ENCODE measurements around the gene ZNF398. TPM values are rescaled to one million over a fixed set of nuclear protein-coding genes. Genes with fewer than 3 reads are reported as not detected.
A peak's percentile ranks its signal among the peaks of the same experiment; 100 is the strongest.

ZNF398 gene
- total RNA-seq, 6 donors from 2014 or later, result 12.2 to 40.9 (median 29.0) TPM

- no peak for ATAC-seq (ENCODE audit: low FRiP score in 2 of 2)
- H3K4me1 ChIP-seq, result no peaks in the 10 kb centered on the region
- H3K36me3 ChIP-seq, result no peaks in the 10 kb centered on the region
- WGBS, 2 donors, result 60 to 67% methylated on average over 12 of the region's 12 CpGs
- no peaks in the 10 kb centered on the region for H3K27me3 ChIP-seq
- H3K9me3 ChIP-seq, result no peaks in the 10 kb centered on the region
- no peak overlapping the region for H3K27ac ChIP-seq
- no peak overlapping the region for H3K4me3 ChIP-seq
- no peak for TF ChIP-seq POLR2A (IDR thresholded peaks at IDR 0.05)
- no peak for TF ChIP-seq EP300 (IDR thresholded peaks at IDR 0.05)
- no peak for TF ChIP-seq POLR2AphosphoS5 (IDR thresholded peaks at IDR 0.05)
- TF ChIP-seq CTCF (IDR thresholded peaks at IDR 0.05), result no peak
- no peak for DNase-seq
Measured at GRCh38 chr7:149188637-149189259, 41.5 kb downstream of the ZNF398 start.

GRCh38 chr7:149191851-149192250, 44.6 kb downstream of the ZNF398 start:
- no peak overlapping the region for H3K27ac ChIP-seq
- no peaks in the 10 kb centered on the region for H3K36me3 ChIP-seq
- H3K4me1 ChIP-seq, result peaks cover 12 to 15% (median 13%) of the 10 kb centered on the region in 4 donors
- H3K27me3 ChIP-seq, result no peaks in the 10 kb centered on the region
- 71 to 72% methylated on average over 5 of the region's 5 CpGs for WGBS, 2 donors
- ATAC-seq (ENCODE audit: low FRiP score in 2 of 2), result no peak
- TF ChIP-seq CTCF (IDR thresholded peaks at IDR 0.05), result no peak
- DNase-seq, result no peak
- H3K4me3 ChIP-seq, result no peak overlapping the region
- no peaks in the 10 kb centered on the region for H3K9me3 ChIP-seq

- H3K9me3 ChIP-seq, result no peaks in the 10 kb centered on the region
- peak overlapping the region in 3 of 4 donors; percentile 74 to 96 (median 94) for H3K4me3 ChIP-seq
- TF ChIP-seq POLR2A (IDR thresholded peaks at IDR 0.05) (no peak), EP300 (IDR thresholded peaks at IDR 0.05) (no peak), POLR2AphosphoS5 (IDR thresholded peaks at IDR 0.05) (no peak), CTCF (IDR thresholded peaks at IDR 0.05) (no peak)
- ATAC-seq (ENCODE audit: low FRiP score in 2 of 2), result no peak
- no peak for DNase-seq
- H3K27ac ChIP-seq, result peak overlapping the region; percentile 87 to 95 (median 91)
- peaks cover 11 to 18% (median 17%) of the 10 kb centered on the region in 4 donors for H3K36me3 ChIP-seq
- H3K27me3 ChIP-seq, result no peaks in the 10 kb centered on the region
- WGBS, 2 donors, result 77 to 82% methylated on average over 4 of the region's 4 CpGs
- H3K4me1 ChIP-seq, result peaks cover 21 to 26% (median 23%) of the 10 kb centered on the region in 4 donors
Measured at GRCh38 chr7:149194799-149195179, 47.5 kb downstream of the ZNF398 start.

- peak within 1 kb of the TSS; percentile 64 to 96 (median 84) for H3K4me3 ChIP-seq
- ATAC-seq (ENCODE audit: low FRiP score in 2 of 2), result peak; percentile 96 to 98
Measured at GRCh38 chr7:149195180-149196150, 48.2 kb downstream of the ZNF398 start, which contains the start of gene ZNF282. Gene ZNF282, plus strand, starts transcription at chr7:149195546. Its CDS starts 44 bp downstream, at chr7:149195590.

More at GRCh38 chr7:149195180-149196150, 48.2 kb downstream of the ZNF398 start, which contains the start of gene ZNF282:
- Histone ChIP-seq H3K27ac (peak within 1 kb of the TSS; percentile 87 to 95 (median 91)), H3K4me1 (peaks cover 21 to 26% (median 23%) of the 10 kb centered on the region in 4 donors), H3K9me3 (no peaks in the 10 kb centered on the region), H3K27me3 (no peaks in the 10 kb centered on the region), H3K36me3 (peaks cover 16 to 25% (median 23%) of the 10 kb centered on the region in 4 donors)
- TF ChIP-seq EP300 (IDR thresholded peaks at IDR 0.05) (no peak), POLR2AphosphoS5 (IDR thresholded peaks at IDR 0.05) (peak; percentile 32 to 61), CTCF (IDR thresholded peaks at IDR 0.05) (peak; percentile 57 to 76 (median 67)), POLR2A (IDR thresholded peaks at IDR 0.05) (peak in 3 of 4 donors; percentile 31 to 69 (median 34))
- 0 to 1% methylated on average over 15 to 62 of the region's 97 CpGs for WGBS, 2 donors
- DNase-seq, result peak; percentile 94 to 96
